ENCODE data around the gene KCNQ1.

DNA sequence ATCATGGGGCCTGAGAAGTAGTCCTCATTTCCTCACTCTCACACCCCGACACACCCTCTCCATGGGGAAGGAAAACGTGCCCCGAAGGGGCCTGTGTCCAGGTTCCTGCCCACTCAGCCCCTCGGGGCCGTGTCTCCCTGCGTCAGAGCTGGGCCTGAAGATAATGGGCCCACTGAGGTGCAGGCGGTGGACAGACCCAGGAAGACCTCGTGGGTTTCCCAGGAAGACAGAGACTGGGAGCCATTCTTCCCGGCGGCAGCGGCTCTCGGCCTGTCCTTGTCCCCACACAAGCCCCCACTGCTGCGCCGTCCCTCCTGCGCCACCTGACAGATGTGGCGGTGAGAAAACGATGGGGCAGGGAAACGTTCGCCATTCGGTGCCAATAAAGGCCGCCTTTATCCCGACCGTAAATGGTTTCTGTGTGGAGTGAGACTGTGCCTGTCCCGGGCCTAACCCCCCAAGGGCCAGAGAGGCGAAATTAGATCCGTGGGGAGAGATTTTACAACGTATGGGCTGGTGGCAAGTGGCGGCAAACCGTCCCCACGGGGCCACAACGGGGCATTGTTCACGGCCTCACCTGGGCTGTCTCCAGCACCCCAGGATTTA, 351.8 kb downstream of the KCNQ1 start:
- TF ChIP-seq, protein P1, sequence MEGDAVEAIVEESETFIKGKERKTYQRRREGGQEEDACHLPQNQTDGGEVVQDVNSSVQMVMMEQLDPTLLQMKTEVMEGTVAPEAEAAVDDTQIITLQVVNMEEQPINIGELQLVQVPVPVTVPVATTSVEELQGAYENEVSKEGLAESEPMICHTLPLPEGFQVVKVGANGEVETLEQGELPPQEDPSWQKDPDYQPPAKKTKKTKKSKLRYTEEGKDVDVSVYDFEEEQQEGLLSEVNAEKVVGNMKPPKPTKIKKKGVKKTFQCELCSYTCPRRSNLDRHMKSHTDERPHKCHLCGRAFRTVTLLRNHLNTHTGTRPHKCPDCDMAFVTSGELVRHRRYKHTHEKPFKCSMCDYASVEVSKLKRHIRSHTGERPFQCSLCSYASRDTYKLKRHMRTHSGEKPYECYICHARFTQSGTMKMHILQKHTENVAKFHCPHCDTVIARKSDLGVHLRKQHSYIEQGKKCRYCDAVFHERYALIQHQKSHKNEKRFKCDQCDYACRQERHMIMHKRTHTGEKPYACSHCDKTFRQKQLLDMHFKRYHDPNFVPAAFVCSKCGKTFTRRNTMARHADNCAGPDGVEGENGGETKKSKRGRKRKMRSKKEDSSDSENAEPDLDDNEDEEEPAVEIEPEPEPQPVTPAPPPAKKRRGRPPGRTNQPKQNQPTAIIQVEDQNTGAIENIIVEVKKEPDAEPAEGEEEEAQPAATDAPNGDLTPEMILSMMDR (IDR thresholded peaks at IDR 0.05), result no peak
- TF ChIP-seq POLR2A (IDR thresholded peaks at IDR 0.05), result no peak

All from body of pancreas (tissue), 4 donors.